HFFc6 (cell line): ENCODE results near the gene CAST. TPM values are rescaled to one million over a fixed set of nuclear protein-coding genes. Genes with fewer than 3 reads are reported as not detected.

Experiments
- DNase-seq: peaks from one replicate; pipeline ENCODE4 v3.0.0-alpha.2; 2018
- H3K27ac Mint-ChIP-seq: 2 replicates; pipeline ENCODE4 v1.8.0; 2020; ENCODE audit warnings: mild to moderate bottlenecking, mixed read lengths
- H3K27me3 Mint-ChIP-seq: 2 replicates; pipeline ENCODE4 v1.8.0; 2021; ENCODE audit warnings: mild to moderate bottlenecking, moderate library complexity, mixed read lengths; ENCODE audit not compliant: insufficient read depth
- H3K36me3 Mint-ChIP-seq: 2 replicates; pipeline ENCODE4 v1.8.0; 2021; ENCODE audit warnings: low read depth, mixed read lengths
- H3K4me1 Mint-ChIP-seq: 2 replicates; pipeline ENCODE4 v1.8.0; 2020; ENCODE audit warnings: low read depth, mixed read lengths
- H3K4me3 Mint-ChIP-seq: 2 replicates; pipeline ENCODE4 v1.8.0; 2020; ENCODE audit warnings: mild to moderate bottlenecking, moderate library complexity, mixed read lengths
- H3K9me3 Mint-ChIP-seq: 2 replicates; pipeline ENCODE4 v1.8.0; 2020; ENCODE audit warnings: mild to moderate bottlenecking, mixed read lengths
- total RNA-seq, 6 experiments: library from RNA; stranded (reverse); fragmentation: NEBNext Ultra II Directional; extraction: Animal tissue kit (Norgen Biotek cat#: 25700); gene quantifications; 2 replicates in 1 of 6; 3 replicates in 5 of 6; pipeline ENCODE4 v1.2.3, GENCODE V29; 2021
- TF ChIP-seq, protein P1 (sequence below): fragments of 200-600 bp; sonication (generic); IDR thresholded peaks from 2 replicates; pipeline ENCODE4 v1.5.0; 2021; ENCODE audit warnings: antibody characterized with exemption, mild to moderate bottlenecking

Gene CAST
- total RNA-seq, 6 experiments from 2014 or later, result 274 to 342 (median 322) TPM

GRCh38 chr5:96736937-96737336, 74.8 kb downstream of the CAST start:
- Mint-ChIP-seq H3K36me3 (peaks cover 45% of the 10 kb centered on the region), H3K4me3 (no peak overlapping the region), H3K27ac (peak overlapping the region; percentile 40; the same call in 1 of the 2 replicates), H3K4me1 (peaks cover 44% of the 10 kb centered on the region), H3K9me3 (no peaks in the 10 kb centered on the region), H3K27me3 (no peaks in the 10 kb centered on the region; the same call in 1 of the 2 replicates)
- TF ChIP-seq, protein P1, sequence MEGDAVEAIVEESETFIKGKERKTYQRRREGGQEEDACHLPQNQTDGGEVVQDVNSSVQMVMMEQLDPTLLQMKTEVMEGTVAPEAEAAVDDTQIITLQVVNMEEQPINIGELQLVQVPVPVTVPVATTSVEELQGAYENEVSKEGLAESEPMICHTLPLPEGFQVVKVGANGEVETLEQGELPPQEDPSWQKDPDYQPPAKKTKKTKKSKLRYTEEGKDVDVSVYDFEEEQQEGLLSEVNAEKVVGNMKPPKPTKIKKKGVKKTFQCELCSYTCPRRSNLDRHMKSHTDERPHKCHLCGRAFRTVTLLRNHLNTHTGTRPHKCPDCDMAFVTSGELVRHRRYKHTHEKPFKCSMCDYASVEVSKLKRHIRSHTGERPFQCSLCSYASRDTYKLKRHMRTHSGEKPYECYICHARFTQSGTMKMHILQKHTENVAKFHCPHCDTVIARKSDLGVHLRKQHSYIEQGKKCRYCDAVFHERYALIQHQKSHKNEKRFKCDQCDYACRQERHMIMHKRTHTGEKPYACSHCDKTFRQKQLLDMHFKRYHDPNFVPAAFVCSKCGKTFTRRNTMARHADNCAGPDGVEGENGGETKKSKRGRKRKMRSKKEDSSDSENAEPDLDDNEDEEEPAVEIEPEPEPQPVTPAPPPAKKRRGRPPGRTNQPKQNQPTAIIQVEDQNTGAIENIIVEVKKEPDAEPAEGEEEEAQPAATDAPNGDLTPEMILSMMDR, result no peak
- DNase-seq, result no peak

DNA sequence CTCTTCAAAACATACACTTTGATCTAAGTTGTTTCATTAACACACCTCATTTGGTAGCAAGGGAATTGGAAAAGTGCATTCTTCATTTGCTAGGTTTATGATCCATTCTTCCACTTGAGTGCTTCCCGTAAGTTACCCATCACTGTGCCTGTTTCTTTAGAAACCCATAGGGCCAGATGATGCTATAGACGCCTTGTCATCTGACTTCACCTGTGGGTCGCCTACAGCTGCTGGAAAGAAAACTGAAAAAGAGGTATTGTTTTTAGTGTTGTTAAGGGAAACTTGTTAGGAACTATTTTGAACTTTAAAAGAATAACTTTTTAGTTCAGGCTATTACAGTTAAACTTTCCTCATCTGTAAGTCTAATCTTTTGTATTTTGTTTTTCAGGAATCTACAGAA, 78.9 kb downstream of the CAST start:
- H3K27ac Mint-ChIP-seq, result no peak overlapping the region
- peaks cover 39% of the 10 kb centered on the region for H3K4me1 Mint-ChIP-seq
- H3K9me3 Mint-ChIP-seq, result no peaks in the 10 kb centered on the region
- H3K27me3 Mint-ChIP-seq, result no peaks in the 10 kb centered on the region; the same call in none of the 2 replicates
- peaks cover 60% of the 10 kb centered on the region for H3K36me3 Mint-ChIP-seq
- no peak for DNase-seq
- TF ChIP-seq, protein P1, result no peak
- no peak overlapping the region for H3K4me3 Mint-ChIP-seq

DNA sequence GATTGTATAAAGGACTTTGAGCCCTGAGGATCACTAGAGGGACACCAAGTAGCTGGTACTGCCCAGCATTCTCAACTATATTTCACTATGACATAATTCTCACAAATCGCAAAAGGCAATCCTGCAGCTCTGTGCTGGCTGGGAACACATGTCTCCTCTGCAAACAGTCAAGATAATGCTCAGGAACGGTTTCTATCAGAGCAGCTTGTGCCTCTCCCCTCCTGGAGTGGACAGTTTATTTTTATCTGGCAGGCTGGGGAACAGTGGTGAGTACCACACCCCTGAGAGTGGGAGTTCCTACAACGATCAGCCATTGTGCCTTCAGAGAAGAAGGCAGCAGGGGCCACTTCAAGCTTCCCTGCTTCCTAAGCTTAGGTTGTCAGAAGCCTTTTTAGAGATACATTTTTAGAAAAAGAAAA, 79.7 kb downstream of the CAST start:
- peaks cover 35% of the 10 kb centered on the region for H3K4me1 Mint-ChIP-seq
- no peak overlapping the region for H3K27ac Mint-ChIP-seq
- no peak overlapping the region for H3K4me3 Mint-ChIP-seq
- no peak for DNase-seq
- H3K36me3 Mint-ChIP-seq, result peaks cover 63% of the 10 kb centered on the region
- no peaks in the 10 kb centered on the region for H3K9me3 Mint-ChIP-seq
- TF ChIP-seq, protein P1, result no peak
- H3K27me3 Mint-ChIP-seq, result no peaks in the 10 kb centered on the region; the same call in 1 of the 2 replicates

- H3K27me3 Mint-ChIP-seq, result no peaks in the 10 kb centered on the region; the same call in 1 of the 2 replicates
- H3K27ac Mint-ChIP-seq, result no peak overlapping the region
- no peaks in the 10 kb centered on the region for H3K9me3 Mint-ChIP-seq
- no peak for DNase-seq
- TF ChIP-seq, protein P1, result no peak
- H3K4me1 Mint-ChIP-seq, result peaks cover 34% of the 10 kb centered on the region
- H3K4me3 Mint-ChIP-seq, result no peak overlapping the region
- peaks cover 60% of the 10 kb centered on the region for H3K36me3 Mint-ChIP-seq
Observed at GRCh38 chr5:96742538-96742937, 80.4 kb downstream of the CAST start.

GRCh38 chr5:96743065-96743768, 81.0 kb downstream of the CAST start:
- no peaks in the 10 kb centered on the region for H3K9me3 Mint-ChIP-seq
- peak overlapping the region; percentile 75 for H3K27ac Mint-ChIP-seq
- no peak overlapping the region for H3K4me3 Mint-ChIP-seq
- peaks cover 56% of the 10 kb centered on the region for H3K36me3 Mint-ChIP-seq
- peaks cover 34% of the 10 kb centered on the region for H3K4me1 Mint-ChIP-seq
- H3K27me3 Mint-ChIP-seq, result no peaks in the 10 kb centered on the region; the same call in 1 of the 2 replicates
- TF ChIP-seq, protein P1, result no peak
- DNase-seq, result peak; percentile 19
